Activated naive CD8-positive, alpha-beta T cell treated with anti-CD3 and anti-CD28 coated beads, Interleukin-2, amount 50 U/mL, for 16 hours (primary cell): ENCODE data around the gene KIAA1671.

Experiments used
- DNase-seq: peaks from one replicate; pipeline ENCODE4 v3.0.0-alpha.2; 2020; ENCODE audit warnings: low read depth, low spot score

The KIAA1671 gene

GRCh38 chr22:24952837-24953383 is 394 bp downstream of the KIAA1671 start:
- no peak for DNase-seq

DNA sequence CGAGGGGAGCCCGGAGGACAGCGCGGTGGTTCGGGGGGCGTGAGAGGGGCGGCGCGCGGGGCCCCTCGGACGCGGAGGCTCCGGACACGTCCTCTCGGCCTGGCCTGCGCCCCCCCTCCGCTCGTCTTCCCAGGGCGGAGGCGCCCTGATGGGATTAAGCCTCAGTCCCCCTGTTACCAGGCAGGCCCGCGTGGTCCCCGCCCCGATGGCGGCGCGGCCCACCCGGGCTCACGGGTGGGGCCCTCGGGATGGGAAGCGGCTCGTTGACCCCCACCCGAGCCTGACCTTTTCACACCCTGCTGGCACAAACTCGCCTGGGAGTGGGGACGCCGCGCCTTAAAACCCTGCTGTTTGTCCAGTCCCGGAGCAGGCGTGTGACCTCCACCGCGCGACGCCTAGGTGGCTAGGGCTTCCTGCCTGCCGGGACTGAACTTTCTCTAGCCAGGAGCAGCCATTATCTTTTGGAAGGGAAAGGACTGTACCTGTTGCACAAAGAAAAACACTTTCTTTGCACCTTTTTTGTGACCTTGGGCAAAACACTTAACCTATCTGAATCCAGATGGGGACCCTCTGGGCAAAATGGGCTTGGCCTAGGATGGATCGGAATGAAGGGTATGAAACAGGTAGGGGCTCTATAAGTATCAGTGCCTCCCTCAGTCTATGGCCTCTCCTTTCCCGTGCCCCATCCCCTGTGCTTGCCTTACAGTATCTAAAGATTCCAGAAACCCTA is 1.0 kb downstream of the KIAA1671 start:
- no peak for DNase-seq

GRCh38 chr22:24954114-24954463 is 1.6 kb downstream of the KIAA1671 start:
- no peak for DNase-seq

GRCh38 chr22:24954856-24955255 is 2.3 kb downstream of the KIAA1671 start:
- DNase-seq: no peak

GRCh38 chr22:24957043-24957442 is 4.5 kb downstream of the KIAA1671 start:
- no peak for DNase-seq

DNA sequence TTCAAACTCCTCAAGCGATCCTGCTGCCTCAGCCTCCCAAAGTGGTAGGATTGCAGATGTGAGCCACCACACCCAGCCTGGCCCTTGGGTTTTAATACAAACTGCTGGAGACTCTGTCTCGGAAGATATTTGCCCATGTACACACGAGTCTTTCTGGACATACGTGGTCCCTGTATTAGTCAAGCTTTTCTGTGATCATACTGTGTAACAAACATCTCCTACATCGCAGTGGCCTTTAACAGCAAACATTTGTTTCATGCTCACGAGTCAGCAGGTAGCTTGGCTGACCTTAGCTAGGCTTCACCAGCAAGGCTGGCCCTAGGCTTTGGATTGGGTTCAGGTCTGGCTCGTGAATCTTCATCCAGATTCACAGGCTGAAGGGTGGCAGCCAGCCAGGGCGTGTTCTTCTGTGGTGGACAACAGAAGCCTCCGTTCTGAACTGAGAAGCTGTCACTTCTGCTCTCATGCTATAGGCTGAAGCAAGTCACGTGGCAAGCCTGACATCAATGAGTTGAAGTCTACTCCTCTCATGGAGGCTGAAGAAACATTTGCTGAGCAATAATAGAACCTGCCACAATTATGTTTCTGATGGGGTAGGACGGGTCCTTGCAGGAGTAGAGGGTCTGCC is 8.8 kb downstream of the KIAA1671 start:
- DNase-seq: no peak

- DNase-seq: no peak
Observed at GRCh38 chr22:24962094-24962493, 9.6 kb downstream of the KIAA1671 start.

GRCh38 chr22:24962835-24963234 is 10.3 kb downstream of the KIAA1671 start:
- no peak for DNase-seq

- no peak for DNase-seq
Observed at GRCh38 chr22:24964441-24964840, 11.9 kb downstream of the KIAA1671 start.

GRCh38 chr22:24965822-24966626 is 13.5 kb downstream of the KIAA1671 start:
- no peak for DNase-seq

- DNase-seq: no peak
Observed at GRCh38 chr22:24968066-24968561, 15.6 kb downstream of the KIAA1671 start.

- no peak for DNase-seq
Observed at GRCh38 chr22:24969560-24970301, 17.2 kb downstream of the KIAA1671 start.

DNA sequence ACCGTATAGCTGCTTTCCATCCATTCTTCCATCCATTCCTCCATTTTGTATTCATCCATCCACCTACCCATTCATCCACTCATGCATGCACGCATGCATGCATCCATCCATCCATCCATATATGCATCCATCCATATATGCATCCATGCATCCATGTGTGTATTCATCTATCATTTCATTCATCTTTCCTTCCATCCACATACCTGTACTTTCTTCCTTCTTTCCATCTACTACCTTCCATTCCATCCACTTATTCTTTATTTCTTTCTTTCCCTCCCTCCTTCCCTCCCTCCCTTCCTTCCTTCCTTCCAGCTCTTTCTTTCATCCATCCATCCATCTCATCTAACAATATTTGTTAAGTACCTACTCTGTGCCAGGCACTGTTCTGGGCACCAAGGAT is 19.9 kb downstream of the KIAA1671 start:
- DNase-seq: no peak

DNA sequence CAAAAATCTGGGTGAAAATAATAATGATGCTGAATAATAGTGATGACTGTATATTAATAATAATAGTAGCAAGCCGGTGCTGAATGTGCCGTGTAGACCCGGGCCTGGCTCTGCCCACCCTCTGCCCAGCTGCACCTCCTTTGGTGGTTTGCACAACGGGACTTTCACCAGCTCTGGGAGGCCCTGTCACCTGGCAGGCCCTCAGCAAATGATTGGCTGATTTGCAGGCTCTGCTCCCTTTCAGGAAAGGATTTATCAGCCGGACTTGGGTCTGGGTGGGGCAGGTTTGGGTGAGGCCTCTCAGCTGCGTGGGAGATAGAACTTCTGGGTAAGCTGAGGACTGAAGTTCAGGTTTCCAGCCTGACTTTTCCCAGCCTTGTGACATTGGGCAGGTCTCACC is 21.4 kb downstream of the KIAA1671 start:
- DNase-seq: no peak

DNA sequence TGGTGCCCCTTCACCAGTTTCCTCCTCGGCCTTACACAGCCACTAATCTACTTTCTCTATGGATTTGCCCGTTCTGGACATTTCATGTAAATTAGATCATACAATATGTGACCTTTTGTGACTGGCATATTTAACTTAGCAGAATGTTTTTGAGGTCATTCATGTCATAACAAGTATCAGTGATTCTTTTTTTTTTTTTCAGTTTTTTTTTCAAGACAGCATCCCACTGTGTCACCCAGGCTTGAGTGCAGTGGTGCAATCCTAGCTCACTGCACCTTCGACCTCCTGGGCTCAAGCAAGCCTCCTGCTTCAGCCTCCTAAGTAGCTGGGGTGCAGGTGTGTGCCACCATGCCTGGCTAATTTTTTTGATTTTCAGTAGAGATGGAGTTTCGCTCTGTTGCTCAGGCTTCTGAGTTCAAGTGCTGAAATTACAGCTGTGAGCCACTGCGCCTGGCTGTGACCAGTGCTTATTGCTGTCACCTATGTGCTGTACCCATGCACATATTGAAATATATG is 22.7 kb downstream of the KIAA1671 start:
- DNase-seq: no peak

GRCh38 chr22:24975813-24976341 is 23.4 kb downstream of the KIAA1671 start:
- DNase-seq: no peak

DNA sequence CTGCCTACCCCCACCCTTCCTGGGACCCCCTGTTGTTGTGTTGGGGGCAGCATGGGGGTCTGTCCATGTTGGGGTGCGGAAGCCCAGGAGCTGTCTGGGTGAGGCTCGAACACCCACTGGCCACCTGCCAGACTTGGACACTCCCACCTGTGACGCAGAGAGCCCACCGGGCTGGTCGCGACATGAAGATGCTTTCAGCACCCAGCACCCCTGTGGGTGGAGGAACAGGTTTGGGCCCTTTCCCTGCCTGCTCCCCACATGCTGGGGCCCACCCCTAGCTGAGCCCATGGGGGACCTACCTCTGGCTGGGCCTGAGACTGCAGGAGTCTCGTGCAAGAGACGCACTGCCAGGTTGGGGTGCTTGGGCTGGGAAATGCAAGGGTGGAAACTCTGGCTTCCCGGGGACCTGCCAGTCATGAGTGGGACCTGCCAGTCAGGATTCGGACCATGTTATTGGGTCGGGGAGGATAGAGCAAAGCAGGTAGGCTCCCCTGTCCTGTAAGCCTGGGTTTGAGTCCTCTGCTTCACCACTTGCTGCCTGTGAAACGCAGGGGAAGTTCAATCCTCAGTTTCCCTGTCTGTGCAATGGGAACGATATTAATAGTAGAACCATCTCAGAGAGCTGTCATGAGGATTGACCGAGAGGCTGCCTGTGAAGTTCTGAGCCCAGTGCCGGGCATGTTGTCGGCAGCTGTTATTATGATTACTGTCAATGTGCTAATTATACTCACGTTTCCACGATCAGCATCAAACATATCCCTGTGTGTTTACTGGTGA is 24.1 kb downstream of the KIAA1671 start:
- DNase-seq: no peak

- DNase-seq: no peak
Observed at GRCh38 chr22:24977370-24978221, 25.1 kb downstream of the KIAA1671 start.

GRCh38 chr22:24978308-24978707 is 25.8 kb downstream of the KIAA1671 start:
- no peak for DNase-seq
